NCI-H128 (cell line): ENCODE measurements around the gene ANKRD13B.

Experiments
- DNase-seq: peaks from one replicate; lab custom pipeline; 2025; ENCODE audit not compliant: unreplicated experiment; lab: John Stamatoyannopoulos, UW

Gene ANKRD13B

DNA sequence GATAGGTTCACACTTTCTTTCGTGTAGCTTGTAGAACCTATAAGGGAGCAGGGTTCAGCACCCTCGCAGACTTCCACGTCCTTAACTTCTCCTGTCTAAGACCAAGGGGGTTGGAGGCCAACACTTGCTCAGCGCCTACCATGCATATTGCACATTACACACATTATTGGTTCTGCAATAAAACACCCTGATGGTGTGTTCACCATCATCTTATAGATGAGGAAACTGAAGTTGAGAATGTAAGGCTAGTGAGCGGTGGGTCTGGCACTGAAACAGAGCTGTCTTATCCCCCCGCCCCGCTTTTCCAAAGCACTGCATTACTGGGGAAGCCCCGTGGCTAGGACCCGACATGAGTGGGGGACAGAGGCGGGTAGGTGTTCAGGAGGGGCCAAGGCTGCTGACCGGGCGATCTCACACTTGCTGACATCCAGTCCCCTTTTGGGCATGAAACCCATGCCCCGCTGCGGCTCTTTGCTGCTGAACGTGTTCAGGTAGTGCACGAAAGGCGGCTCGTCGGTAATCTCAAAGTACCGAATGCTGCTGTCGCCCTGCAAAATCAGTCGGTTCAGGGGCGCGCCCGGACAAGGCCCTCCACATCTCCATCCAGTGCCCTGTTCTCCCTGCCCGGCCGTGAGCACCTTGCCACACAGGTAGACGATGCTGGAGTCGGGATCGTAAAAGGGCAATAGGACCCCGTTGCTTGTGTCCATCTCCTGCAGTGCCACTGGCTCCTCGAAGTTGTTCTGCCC, 23.5 kb downstream of the ANKRD13B start:
- no peak for DNase-seq

DNA sequence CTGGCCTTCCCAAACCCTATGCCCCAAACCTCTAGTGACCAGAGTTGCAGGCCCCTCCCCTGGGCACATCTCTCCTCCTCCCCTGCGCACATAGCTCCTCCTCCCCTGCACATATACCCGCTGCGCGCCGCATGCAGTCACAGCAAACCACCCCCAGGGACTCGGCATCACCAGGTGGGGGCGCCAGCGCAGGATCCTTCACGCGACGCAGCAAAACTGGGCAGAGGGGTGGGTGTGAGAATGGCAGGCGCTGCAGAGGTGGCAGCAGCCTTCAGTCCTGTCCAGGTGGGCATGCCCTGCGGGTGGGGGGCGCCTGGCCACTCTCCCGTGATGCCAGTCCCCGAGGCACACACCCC, 24.2 kb downstream of the ANKRD13B start:
- peak; percentile 26 for DNase-seq

DNA sequence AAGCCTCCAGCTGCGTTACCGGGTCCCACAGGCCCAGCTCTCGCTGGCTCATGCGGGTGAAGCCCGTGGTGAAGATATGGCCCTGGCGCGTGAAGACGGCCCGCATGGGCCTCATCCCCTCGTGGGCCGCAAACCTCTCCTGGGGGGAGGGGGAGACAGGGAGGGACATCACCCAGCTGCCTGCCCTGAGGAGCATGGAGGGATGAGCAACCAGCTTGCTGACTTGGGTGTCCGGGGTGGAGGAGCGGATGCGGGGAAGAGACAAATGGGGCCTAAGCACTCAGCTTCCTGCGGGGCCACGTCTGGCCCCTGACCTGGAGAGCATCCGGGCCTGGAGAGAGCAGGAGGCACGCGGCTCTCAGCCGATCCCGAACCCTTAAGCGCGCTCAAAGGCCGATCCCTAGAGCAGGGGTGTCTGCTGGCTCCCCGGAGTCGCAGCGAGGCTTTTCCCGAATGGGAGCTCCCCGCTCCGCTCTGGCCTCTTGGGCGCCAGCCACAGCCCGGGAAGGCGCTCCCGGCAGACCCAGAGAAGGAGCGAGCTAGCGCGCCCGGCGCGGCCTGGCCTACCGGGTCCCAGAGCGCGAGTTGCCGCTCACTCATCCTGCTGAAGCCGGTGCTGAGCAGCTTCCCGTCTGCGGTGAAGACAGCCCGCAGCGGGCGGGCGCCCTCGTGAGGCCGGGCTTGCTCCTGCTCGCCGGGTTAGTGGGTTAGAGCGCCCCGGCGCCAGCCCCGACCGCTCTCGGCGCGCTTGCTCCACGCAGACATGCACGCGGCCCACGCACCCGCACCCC, 24.7 kb downstream of the ANKRD13B start:
- DNase-seq, result peak; percentile 39

DNA sequence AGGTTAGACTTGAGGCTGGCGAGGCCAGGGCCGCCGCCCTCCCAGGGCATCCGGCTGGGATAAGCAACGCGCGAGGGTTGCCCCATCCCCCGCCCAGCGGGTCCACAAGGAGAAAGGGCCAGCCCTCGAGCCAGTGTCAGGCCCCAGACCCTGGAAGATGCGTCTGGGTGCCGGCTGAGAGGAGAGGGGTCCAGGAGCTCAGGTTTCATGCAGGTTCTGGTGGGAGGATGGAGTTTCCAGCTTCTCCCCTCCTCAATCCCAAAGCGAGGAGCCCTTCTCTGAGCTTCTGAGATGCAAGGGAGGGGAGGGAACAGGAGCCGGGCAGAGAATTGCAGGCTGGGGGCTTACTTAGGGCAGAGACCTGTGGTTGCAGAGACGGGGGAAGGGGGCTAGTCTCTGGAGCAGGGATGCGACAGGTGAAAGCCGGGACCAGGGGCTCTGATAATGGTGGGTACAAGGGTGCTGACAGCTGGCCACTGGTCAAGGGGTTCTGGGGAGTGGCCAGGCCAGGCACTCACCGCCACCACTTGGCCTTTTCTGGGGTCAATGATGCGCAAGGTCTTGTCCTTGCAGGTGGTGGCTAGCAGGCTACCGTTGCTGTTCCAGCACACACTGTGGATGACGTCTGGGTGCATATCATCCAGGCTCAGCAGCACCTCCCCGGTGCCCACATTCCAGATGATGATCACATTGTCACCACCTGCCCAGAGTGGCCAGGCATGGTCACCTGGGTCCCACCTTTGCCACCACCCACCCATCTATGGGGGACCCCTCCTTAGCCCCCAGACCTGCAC, 25.5 kb downstream of the ANKRD13B start:
- DNase-seq, result no peak

DNA sequence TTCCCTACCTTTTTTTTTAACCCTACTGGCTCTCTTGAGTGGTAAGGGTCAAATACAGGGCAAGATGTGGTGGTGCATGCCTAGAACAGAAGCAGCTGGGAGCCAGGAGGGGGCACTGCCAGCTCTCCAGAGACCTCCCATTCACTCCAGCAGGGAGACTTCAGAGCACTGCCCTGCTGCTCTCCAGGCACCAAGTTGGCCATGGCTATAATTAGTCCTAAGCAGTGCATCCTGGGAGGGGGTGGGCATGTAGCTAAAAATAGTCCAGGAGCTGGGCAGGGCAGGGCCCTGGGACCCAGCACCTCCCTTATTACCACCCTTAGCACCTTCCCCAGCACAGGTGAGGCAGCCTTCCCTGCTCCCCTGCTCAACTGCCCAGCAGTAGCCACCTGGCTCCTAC, 26.3 kb downstream of the ANKRD13B start:
- no peak for DNase-seq

DNA sequence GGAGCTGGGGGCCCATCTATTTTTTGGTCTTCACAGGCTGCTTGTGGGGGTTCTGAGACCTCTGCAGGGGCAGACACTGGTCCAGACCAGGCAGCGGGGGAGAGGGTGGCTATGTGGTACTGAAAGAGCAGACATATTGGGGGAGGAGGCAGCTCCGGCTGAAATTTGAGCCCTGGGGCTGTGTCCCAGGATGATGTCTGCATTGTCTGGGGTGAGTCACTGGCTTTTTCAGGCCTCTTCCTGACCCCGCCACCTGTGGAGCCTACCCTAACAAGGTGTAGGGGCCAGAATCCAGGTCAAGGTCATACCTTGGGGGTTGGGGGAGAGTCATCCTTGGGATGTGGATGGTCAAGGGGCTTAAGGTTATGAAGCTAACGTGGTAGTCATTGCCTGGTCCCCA, 27.3 kb downstream of the ANKRD13B start:
- no peak for DNase-seq

DNA sequence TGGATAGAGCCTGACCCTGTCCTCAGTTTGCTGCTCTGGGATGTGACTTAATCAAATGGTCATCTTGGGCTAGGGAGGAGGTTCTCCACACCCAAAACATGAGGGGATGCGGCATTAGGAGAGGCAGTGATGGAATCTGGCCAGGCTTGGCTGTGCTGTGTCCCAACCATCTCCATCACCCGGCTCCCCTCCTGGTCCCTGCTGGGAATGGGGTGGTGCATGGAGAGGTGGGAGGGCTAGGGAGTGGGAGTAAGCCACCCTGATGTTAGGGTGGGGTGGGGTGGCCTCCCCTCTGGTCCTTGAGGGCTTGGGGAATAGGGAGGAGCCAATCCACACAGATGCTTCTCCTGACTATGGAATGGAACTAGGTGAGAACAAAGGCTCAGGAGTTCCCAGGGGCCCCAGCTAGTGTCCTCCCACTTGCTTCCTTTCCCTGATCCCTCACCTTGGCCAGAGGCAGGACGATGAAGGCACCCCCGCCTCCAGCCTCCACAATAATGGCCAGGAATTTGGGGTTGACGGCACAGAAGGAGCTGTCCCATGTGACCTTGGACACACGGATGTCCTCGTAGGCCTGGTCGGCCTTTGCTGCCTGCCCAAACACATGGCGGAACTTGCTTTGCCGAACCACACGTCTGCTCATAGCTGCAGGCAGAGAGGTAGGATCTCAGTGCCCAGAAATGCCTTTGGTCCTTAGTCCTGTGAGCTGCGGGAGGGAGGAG, 28.0 kb downstream of the ANKRD13B start:
- no peak for DNase-seq

DNA sequence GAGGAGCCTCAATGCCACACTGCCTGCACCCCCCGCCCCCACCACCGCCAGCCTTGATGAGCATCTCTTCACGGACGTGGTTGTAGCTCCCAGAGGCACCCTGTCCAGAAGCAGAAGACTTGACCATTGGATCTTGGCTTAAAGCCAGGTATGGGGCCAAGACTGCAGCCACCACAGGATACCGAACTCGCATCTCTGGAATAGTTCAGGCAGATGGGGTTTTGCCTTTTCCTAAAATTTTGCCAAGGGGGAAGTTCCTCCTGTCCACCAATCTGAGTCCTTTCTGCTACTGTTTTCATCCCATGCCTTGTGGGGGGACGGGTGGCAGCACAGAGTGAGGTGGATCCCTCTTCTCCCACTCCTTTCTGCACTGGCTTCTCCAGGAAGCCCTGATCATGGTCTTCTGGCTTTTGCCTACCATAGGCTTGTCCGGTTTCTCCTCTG, 28.8 kb downstream of the ANKRD13B start:
- no peak for DNase-seq

DNA sequence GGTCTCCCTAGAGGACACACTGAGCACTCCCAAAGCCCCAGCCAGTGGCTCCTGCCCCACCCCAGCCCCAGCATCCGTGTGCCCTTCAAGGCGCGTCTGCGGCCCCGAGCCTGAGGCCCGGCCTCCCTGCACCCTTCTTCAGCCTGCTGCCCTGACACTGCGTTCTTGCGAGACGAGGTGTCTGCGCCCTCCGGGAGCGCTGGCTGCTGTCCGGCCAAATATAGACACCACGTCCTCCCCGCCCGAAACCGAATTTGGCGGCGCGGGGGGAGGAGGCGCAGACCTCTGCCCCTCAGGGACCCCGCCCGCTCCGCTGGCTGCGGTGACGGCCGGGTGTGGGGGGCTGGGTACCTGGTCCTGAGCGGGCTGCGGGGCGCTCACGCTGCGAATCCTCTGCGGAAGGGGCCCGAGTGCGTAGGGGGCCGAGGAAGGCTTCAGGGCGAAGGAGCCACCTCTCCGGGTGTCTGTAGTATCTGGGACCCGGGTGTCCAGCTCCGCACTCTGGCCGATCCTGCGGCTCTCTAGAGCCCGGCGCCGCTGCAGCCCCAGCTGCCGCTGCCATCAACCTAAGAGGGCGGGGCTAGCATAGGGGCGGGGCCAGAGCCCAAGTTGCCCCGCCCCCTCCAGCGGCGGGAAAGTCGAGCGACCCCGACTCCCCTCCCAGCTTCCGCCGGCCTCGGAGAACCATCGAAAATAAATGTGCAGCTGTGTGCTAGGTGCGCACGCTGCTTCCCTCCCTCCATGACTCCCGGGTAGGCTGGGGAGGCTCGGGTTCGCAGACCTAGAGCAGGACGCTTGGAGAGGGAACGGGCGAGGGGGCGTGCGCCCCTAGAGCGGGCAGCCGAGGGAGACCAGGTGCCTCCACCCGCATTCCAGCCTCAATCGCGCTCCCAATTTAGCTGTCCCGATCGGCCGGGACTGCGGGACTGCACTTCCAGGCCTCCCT, 29.7 kb downstream of the ANKRD13B start, which contains the start of gene CORO6:
TSS of gene CORO6 (minus strand) at position 576 of the 946 bp plus-strand sequence. CDS start 1,491 bp downstream, outside the sequence.
- no peak for DNase-seq

DNA sequence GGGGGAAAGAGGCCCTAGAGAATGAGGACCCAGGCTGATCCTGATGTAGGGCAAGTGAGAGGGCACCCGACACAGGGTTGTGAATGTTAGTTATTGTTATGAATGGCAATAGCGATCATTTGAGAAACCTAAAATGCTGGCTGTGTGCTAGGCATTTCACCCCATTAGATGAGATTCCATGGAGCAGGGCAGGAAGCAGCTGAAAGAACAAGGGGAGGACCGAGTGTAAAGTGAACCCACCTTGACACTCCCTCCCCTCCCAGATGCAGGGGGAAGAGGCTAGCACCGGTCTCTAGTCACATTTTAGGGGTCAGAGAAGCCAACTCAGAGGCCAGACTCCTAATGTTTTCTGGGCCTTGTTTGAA, 30.3 kb downstream of the ANKRD13B start:
- no peak for DNase-seq

DNA sequence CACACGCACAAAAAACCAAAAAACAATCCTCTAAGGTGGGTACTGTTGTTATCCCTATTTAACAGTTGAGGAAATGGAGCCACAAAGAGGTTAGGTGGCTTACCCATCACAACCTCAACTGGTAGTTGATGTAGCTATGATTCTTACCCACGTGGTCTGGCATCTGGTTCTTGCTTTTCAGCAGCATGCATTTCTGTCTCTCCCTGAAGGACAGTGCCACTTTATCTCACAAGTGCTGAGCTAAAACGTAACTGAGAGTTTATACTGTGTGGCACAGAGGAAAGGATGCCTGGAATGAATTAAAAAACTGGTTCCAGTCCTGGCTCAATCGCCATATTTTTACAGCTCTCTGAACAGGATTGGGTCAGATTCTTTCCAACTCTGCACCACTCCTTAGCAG, 31.7 kb downstream of the ANKRD13B start:
- no peak for DNase-seq

DNA sequence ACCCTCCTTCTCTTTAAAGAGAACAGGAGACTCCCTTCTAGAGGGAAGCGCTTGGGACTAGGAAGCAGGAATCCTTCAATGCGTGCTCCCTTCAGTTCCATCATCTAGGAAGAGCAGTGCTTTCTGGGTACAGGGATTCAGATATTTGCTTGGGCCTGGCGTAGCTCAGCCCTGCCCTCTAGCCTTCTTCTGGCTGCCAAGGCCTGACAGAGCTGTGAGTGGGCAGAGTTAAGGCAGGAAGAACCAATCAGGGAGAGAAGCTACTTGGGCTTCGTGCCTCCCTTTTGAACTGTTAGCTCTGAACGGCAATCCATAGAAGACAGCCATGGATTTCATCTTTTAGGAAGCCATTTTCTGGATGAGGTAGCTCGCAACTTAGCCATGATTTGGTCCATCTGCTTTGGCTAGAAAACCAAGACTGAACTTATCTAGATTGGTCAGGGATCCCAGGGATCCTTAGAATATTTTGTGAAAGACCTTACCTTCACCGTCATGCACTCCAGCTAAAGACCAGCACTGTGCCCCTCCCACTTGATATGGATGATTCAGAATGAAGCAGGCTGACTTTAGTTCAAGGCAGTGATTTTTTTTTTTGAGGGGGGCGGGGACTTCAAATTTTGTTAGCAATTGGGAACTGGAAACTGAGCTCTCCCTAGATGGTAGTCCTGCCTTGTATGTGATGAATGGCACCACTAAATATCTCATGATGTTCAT, 32.3 kb downstream of the ANKRD13B start:
- no peak for DNase-seq

DNA sequence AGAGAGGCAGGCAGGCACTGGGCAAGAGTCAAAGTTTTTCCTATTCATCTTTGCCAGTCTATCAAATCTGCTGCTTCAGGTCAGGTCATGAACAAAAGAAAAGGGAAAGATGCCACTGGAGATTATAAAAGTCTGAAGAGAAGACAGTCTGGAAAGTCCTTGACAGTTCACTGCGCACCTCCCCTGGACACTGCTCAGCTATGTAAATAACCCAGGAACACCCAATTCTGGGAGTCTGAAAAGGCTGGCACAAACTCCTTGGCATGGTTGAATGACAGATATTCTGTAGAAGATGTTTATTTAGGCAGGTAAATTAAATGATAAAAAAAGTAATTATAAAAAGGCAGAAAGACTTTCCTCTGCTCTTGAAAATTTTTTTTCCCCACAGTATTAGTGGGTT, 35.0 kb downstream of the ANKRD13B start:
- DNase-seq, result no peak

DNA sequence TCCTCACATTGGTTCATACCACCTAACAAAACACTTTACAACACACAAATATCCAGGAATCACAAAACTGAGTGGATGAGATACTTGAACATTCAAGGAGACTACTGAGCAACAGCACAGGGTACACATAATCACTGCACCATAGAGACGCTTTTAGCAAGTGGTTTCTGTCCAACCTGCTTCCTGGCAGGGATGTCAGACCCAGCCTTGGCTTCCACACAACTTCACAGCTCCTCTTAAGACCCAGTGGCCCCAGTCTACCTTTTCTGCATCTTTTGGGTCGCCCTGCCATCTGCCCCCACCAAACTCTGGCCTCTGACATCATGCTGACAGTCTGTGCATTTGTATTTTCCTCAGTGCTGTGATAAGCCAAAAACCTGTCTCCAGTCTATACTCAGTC, 35.7 kb downstream of the ANKRD13B start:
- DNase-seq, result no peak

DNA sequence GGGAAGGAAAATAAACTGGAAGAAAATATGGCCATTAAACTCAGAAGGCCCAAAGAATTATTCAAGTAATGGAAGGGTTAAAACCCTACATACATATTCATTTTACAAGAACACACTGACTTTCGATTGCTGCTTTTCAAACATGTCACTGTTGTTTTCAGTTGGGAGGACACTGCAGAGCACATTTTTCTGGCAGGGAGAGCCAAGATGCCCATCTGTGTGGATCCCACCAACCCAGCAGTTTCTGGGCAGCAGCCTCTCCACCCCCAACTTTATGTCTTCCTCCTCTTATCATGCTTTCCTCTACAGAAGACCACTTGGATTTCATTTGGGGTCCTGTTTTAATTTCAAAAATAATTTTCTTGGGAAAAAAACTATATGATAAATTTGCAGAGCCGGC, 36.9 kb downstream of the ANKRD13B start:
- DNase-seq, result no peak

DNA sequence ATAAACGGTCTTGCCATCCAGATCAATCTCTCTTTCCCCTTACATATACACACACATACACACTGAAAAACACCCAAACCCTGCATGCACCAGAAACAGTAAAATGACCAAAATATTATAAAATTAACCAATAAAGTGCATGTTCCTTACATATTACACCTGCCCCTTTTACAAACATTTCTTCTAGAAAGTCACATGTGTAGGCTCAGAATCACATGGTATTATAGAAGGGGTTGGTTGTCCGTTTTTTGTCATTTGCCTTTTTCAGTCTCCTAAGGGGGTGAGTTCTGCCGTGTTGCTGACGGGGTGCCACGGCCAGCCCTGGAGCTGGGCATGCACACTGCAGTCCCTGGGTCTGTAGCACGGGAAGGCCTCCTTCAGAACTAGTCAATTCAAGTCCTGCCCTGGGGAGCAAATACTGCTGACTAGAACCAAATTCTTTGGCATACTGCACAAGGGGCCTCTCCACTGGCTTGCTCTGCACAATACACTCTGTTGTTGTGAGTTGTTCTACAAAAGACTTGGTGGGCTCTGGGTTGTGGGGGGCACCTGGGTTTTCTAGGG, 37.8 kb downstream of the ANKRD13B start:
- DNase-seq, result no peak

DNA sequence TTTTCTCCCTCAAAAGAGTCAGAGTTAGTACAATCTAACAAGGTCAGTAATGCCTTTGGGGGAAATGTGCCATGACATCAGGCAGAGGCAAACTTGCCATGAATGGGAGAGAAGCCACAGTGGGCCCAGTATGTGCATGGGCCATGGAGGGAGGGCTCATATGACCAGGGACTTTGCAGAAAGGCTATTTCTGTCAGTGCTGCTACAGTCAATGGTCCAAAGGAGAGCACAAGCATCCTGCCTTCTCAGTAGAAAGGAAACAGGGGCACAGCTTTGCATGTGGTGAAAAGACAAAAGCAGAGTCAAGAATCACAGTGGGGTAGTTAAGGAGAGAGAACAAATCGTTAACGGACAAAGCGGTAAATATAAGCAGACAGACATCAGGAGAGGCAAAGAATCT, 41.0 kb downstream of the ANKRD13B start:
- DNase-seq, result no peak

DNA sequence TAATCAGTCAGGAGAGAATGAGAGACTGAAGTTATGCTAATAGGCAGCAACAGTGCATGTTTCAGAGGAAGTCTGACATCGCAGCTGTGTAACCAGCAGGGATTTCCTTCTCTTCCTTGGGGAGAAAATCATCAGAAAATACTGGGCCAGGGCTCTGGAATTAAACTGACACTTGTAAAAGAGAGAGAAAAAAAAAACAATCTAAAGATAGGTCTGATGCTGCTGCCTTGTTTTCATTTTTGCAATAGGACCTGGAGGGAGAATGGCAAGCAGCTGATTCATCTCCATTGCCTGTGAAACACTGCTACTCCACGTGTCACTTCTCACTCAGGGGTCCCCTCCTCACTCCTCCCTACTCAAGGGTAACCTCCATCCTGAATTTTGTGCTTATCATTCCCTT, 47.5 kb downstream of the ANKRD13B start:
- no peak for DNase-seq
